HepG2 (cell line): ENCODE data around the gene SNUPN. TPM values are rescaled to one million over a fixed set of nuclear protein-coding genes. Genes with fewer than 3 reads are reported as not detected.

Experiments used
- ATAC-seq: fragments of 200-7000 bp; cut with Tn5 transposase; 3 replicates; pipeline ENCODE4 v1.9.1; 2020; ENCODE audit warnings: mild to moderate bottlenecking, moderate library complexity
- BruUV-seq: library from RNA; stranded (reverse); fragments of 400-500 nt; replicated peaks from 2 replicates; lab custom pipeline; 2021; lab: Mats Ljungman, UMichigan
- CTCF ChIA-PET: fragments of 300-600 bp; formaldehyde crosslinking; extraction: SDS; loops from one replicate; lab custom pipeline; 2021; ENCODE audit warnings: low total read pairs, inconsistent platforms, low intra/inter-chr PET ratio; lab: Yijun Ruan, JAX
- POLR2A ChIA-PET: fragments of 350-600 bp; sonication (Branson Sonifier 250); formaldehyde crosslinking; loops from one replicate; lab custom pipeline; 2020; ENCODE audit warnings: antibody characterized with exemption, inconsistent platforms; lab: Yijun Ruan, JAX
- DNase-seq: peaks from one replicate; pipeline ENCODE4 v3.0.0-alpha.2; 2015; ENCODE audit warnings: low spot score
- FAIRE-seq: peaks from 3 replicates; lab custom pipeline; 2011; peaks lifted over from hg19 to GRCh38; lab: Jason Lieb, UNC
- H2AFZ ChIP-seq: one replicate; pipeline ENCODE4 v1.6.1; 2011; ENCODE audit warnings: low read length, inconsistent platforms
- H3K27ac ChIP-seq: fragments of 300-600 bp; 3 replicates; pipeline ENCODE4 v1.8.0; 2011; ENCODE audit warnings: mixed run types, mild to moderate bottlenecking, mixed read lengths, low read length, inconsistent platforms; ENCODE audit not compliant: insufficient read depth; ENCODE audit errors: extremely low read length
- H3K27me3 ChIP-seq, 2 experiments: fragments of 200-600 bp in 1 of 2; 2 replicates in 1 of 2; 3 replicates in 1 of 2; pipeline versions ENCODE4 v1.6.0 to v1.8.0; 2011; ENCODE audit warnings: low read length in 2 of 2, mild to moderate bottlenecking in 2 of 2, moderate library complexity in 2 of 2, inconsistent platforms in 1 of 2; ENCODE audit not compliant: insufficient read depth in 2 of 2, control insufficient read depth in 1 of 2
- H3K36me3 ChIP-seq, 2 experiments: fragments of 200-600 bp in 1 of 2; replicated peaks in 1 of 2; 2 replicates in 1 of 2; 3 replicates in 1 of 2; pipeline versions ENCODE4 v1.5.1 to v1.8.0; 2011; ENCODE audit warnings: low read length in 2 of 2, inconsistent platforms in 1 of 2; ENCODE audit not compliant: insufficient read depth in 2 of 2, control insufficient read depth in 1 of 2
- H3K4me1 ChIP-seq: 2 replicates; pipeline ENCODE4 v1.5.1; 2012; ENCODE audit warnings: low read length, inconsistent platforms; ENCODE audit not compliant: insufficient read depth
- H3K4me2 ChIP-seq: 2 replicates; pipeline ENCODE4 v1.6.0; 2011; ENCODE audit warnings: low read depth, low read length, inconsistent platforms
- H3K4me3 ChIP-seq, 3 experiments: fragments of 200-600 bp in 1 of 3; sonication (generic), shearing (Covaris generic) in 1 of 3; replicated peaks in 1 of 3; 2 replicates each; pipeline ENCODE4 v1.5.1; 2011 to 2016; ENCODE audit warnings: low read length in 3 of 3, inconsistent platforms in 2 of 3, low read depth in 2 of 3, mild to moderate bottlenecking in 2 of 3, control low read depth in 1 of 3, mixed read lengths in 1 of 3; ENCODE audit not compliant: insufficient read depth in 1 of 3
- H3K79me2 ChIP-seq: one replicate; pipeline ENCODE4 v1.6.1; 2011; ENCODE audit warnings: low read length, inconsistent platforms; ENCODE audit not compliant: insufficient read depth
- H3K9ac ChIP-seq: 2 replicates; pipeline ENCODE4 v1.6.0; 2011; ENCODE audit warnings: mild to moderate bottlenecking, low read depth, low read length, inconsistent platforms; ENCODE audit not compliant: insufficient read depth
- H3K9me3 ChIP-seq: 2 replicates; pipeline ENCODE4 v1.5.1; 2012; ENCODE audit warnings: mild to moderate bottlenecking, low read length
- H4K20me1 ChIP-seq: 2 replicates; pipeline ENCODE4 v1.6.0; 2011; ENCODE audit warnings: inconsistent platforms, mild to moderate bottlenecking, low read length, moderate library complexity; ENCODE audit not compliant: insufficient read depth
- HES4 ChIP-seq: sonication (generic); formaldehyde crosslinking; IDR thresholded peaks from 2 replicates; pipeline ENCODE4 v1.9.0; 2021; ENCODE audit warnings: mild to moderate bottlenecking, missing genetic modification reagents, borderline replicate concordance
- KIAA2018 ChIP-seq: sonication (generic); formaldehyde crosslinking; IDR thresholded peaks from 2 replicates; pipeline ENCODE4 v1.5.0; 2020; ENCODE audit warnings: mild to moderate bottlenecking, missing genetic modification reagents, borderline replicate concordance
- RBAK ChIP-seq: sonication (generic); formaldehyde crosslinking; IDR thresholded peaks from 2 replicates; pipeline ENCODE4 v1.5.1; 2020; ENCODE audit warnings: mild to moderate bottlenecking, missing genetic modification reagents
- RORA ChIP-seq: sonication (generic); formaldehyde crosslinking; IDR thresholded peaks from 2 replicates; pipeline ENCODE4 v1.5.0; 2020; ENCODE audit warnings: mild to moderate bottlenecking, missing genetic modification reagents, moderate library complexity
- TRAFD1 ChIP-seq: sonication (generic); formaldehyde crosslinking; IDR thresholded peaks from 2 replicates; pipeline ENCODE4 v1.5.1; 2020; ENCODE audit warnings: missing genetic modification reagents, mild to moderate bottlenecking, borderline replicate concordance
- ZBTB2 ChIP-seq: sonication (generic); formaldehyde crosslinking; IDR thresholded peaks from 2 replicates; pipeline ENCODE4 v1.8.0; 2022; ENCODE audit warnings: low read depth, missing genetic modification reagents
- ZFY ChIP-seq: sonication (generic); formaldehyde crosslinking; IDR thresholded peaks from 2 replicates; pipeline ENCODE4 v1.4.0; 2020; ENCODE audit warnings: missing genetic modification reagents
- ZNF3 ChIP-seq: IDR thresholded peaks from 2 replicates; pipeline ENCODE4 v1.7.0; 2017; ENCODE audit warnings: inconsistent platforms
- ZNF800 ChIP-seq: sonication (generic); formaldehyde crosslinking; IDR thresholded peaks from 2 replicates; pipeline ENCODE4 v1.4.0; 2020; ENCODE audit warnings: missing genetic modification reagents
- ZSCAN21 ChIP-seq: sonication (generic); formaldehyde crosslinking; IDR thresholded peaks from 2 replicates; pipeline ENCODE4 v1.8.0; 2022; ENCODE audit warnings: mild to moderate bottlenecking, missing genetic modification reagents, moderate library complexity, borderline replicate concordance
- WGBS: methylation state at CpG from one replicate; pipeline ENCODE4 v1.1.6; 2017; ENCODE audit warnings: low lambda C conversion rate; 5-methylcytosine and 5-hydroxymethylcytosine counted together
- in situ Hi-C: cut with HindIII; loops from 2 replicates; pipeline ENCODE4 v1.10.0; 2017; ENCODE audit warnings: low pct_unique_long_range_greater_than_20kb; ENCODE audit not compliant: extremely low pct_ligation_motif_present
- intact Hi-C: fragments of 100-400 bp; cut with micrococcal nuclease; formaldehyde crosslinking; loops from one replicate; pipeline ENCODE4 v1.10.0; 2022; ENCODE audit not compliant: unreplicated experiment
- polyA plus RNA-seq, 8 experiments: library from polyadenylated mRNA; depleted of rRNA in 3 of 8; stranded (reverse) in 7 of 8; unstranded in 1 of 8; fragments of >200 nt; fragmentation: Illumina TruSeq in 4 of 8; extraction: Trizol in 4 of 8; gene quantifications; 2 replicates each; pipeline versions ENCODE4 v1.2.1 to v1.2.3, GENCODE V29; 2011 to 2016; ENCODE audit warnings: low read depth in 4 of 8, missing spikeins in 1 of 8, mixed read lengths in 1 of 8; ENCODE audit not compliant: insufficient read depth in 1 of 8
- total RNA-seq, 5 experiments: library from RNA; depleted of rRNA; stranded (reverse); fragments of >200 nt; fragmentation: Illumina TruSeq; extraction: Trizol; gene quantifications; 2 replicates each; pipeline ENCODE4 v1.2.3, GENCODE V29; 2016; ENCODE audit warnings: low read depth in 1 of 5

The SNUPN gene
- total and polyA plus RNA-seq, 2 of the 13 experiments (the other 11 are each of a cell fraction or from before 2014, with no cell fraction given) = 9.0 to 16.4 TPM

- intact Hi-C loops (no loop called here), in situ Hi-C loops (no loop called here)
- Histone ChIP-seq H3K4me3 (no peak overlapping the region), H3K36me3 (peaks cover 11 to 30% of the 10 kb centered on the region in 2 experiments; a peak in 4 of 5 replicates), H4K20me1 (peaks cover 19% of the 10 kb centered on the region; the same call in 1 of the 2 replicates), H3K27ac (no peak overlapping the region), H3K9me3 (no peaks in the 10 kb centered on the region), H3K4me1 (peaks cover 49% of the 10 kb centered on the region), H3K4me2 (no peak overlapping the region), H3K9ac (no peak overlapping the region), H3K79me2 (peaks cover 20% of the 10 kb centered on the region), H3K27me3 (no peaks in the 10 kb centered on the region), H2AFZ (no peak overlapping the region)
- WGBS = 96% methylated on average over 9 of the region's 9 CpGs
- DNase-seq (no peak), ATAC-seq (no peak), FAIRE-seq (no peak)
- ChIA-PET CTCF (no interaction called here), POLR2A (interaction anchor here (1.0 to 3.2 kb wide), 4 partner anchors 7 to 208 kb away, joined by 7 to 20 read pairs (median 16); partner anchors contain the start of genes IMP3, SIN3A and SNX33)
- BruUV-seq = no TSS peak
- TF ChIP-seq ZBTB2 (CRISPR knock-in tag) = no peak
- TF ChIP-seq RBAK (CRISPR knock-in tag) = no peak
- no peak for TF ChIP-seq HES4 (CRISPR knock-in tag)
- no peak for TF ChIP-seq ZNF800 (CRISPR knock-in tag)
- TF ChIP-seq KIAA2018 (CRISPR knock-in tag) = no peak
- TF ChIP-seq ZSCAN21 (CRISPR knock-in tag) = no peak
- TF ChIP-seq TRAFD1 (CRISPR knock-in tag) = no peak
- TF ChIP-seq ZFY = no peak
- TF ChIP-seq RORA = no peak
- TF ChIP-seq ZNF3 (CRISPR knock-in tag) = no peak
These were observed 33.7 kb upstream of the SNUPN start for GRCh38 chr15:75659141-75659771.
